Colonic mucosa (tissue), 4 donors: ENCODE measurements around the gene DPEP2NB. TPM values are rescaled to one million over a fixed set of nuclear protein-coding genes. Genes with fewer than 3 reads are reported as not detected.
"Not testable (repeated sequence)": the region's sequence is repeated elsewhere in the genome, so short reads cannot be mapped to it uniquely, and the experiment has no call there.

ENCODE experiments used
- DNase-seq: peaks from one replicate; pipeline ENCODE4 v3.0.0-alpha.2; 2020
- H3K27ac ChIP-seq: fragments of 200-600 bp; one replicate; pipeline ENCODE4 v1.8.0; 2021
- H3K27me3 ChIP-seq: fragments of 200-600 bp; one replicate; pipeline ENCODE4 v1.8.0; 2021
- H3K36me3 ChIP-seq: fragments of 200-600 bp; one replicate; pipeline ENCODE4 v1.8.0; 2021
- H3K4me1 ChIP-seq: fragments of 200-600 bp; one replicate; pipeline ENCODE4 v1.8.0; 2021; ENCODE audit warnings: mild to moderate bottlenecking
- H3K4me3 ChIP-seq: fragments of 200-600 bp; one replicate; pipeline ENCODE4 v1.8.0; 2021
- H3K9ac ChIP-seq, 2 donors: one replicate each; pipeline ENCODE4 v1.7.0; 2013; ENCODE audit warnings: control low read depth in 2 of 2, low read depth in 2 of 2, low read length in 2 of 2
- H3K9me3 ChIP-seq: fragments of 200-600 bp; one replicate; pipeline ENCODE4 v1.8.0; 2021
- intact Hi-C: fragments of 100-400 bp; cut with DNase I; formaldehyde crosslinking; loops from one replicate; pipeline ENCODE4 v1.14.1; 2022
- total RNA-seq, 2 donors: library from RNA; stranded (reverse); fragmentation: NEBNext Ultra II Directional in 1 of 2; extraction: Animal tissue kit (Norgen Biotek cat#: 25700) in 1 of 2; gene quantifications; one replicate each; pipeline ENCODE4 v1.2.1, GENCODE V29; 2021
- TF ChIP-seq, protein P1 (sequence below): fragments of 200-600 bp; IDR thresholded peaks from one replicate; pipeline ENCODE4 v1.8.0; 2022; ENCODE audit warnings: antibody characterized with exemption, mild to moderate bottlenecking
- donor health status: healthy.
- donor health status: DM: no; HTN: no; CAD: no.
- donor health status: DM: no; HTN: no; CAD: no.

DPEP2NB gene
- total RNA-seq, 2 donors from 2014 or later: not detected

- DNase-seq: no peak
- no peaks in the 10 kb centered on the region for H3K27me3 ChIP-seq
- peaks cover 7% of the 10 kb centered on the region for H3K4me1 ChIP-seq
- no peaks in the 10 kb centered on the region for H3K9me3 ChIP-seq
- intact Hi-C loops: no loop called here
- no peak within 1 kb of the TSS for H3K27ac ChIP-seq
- no peaks in the 10 kb centered on the region for H3K36me3 ChIP-seq
- TF ChIP-seq, protein P1, sequence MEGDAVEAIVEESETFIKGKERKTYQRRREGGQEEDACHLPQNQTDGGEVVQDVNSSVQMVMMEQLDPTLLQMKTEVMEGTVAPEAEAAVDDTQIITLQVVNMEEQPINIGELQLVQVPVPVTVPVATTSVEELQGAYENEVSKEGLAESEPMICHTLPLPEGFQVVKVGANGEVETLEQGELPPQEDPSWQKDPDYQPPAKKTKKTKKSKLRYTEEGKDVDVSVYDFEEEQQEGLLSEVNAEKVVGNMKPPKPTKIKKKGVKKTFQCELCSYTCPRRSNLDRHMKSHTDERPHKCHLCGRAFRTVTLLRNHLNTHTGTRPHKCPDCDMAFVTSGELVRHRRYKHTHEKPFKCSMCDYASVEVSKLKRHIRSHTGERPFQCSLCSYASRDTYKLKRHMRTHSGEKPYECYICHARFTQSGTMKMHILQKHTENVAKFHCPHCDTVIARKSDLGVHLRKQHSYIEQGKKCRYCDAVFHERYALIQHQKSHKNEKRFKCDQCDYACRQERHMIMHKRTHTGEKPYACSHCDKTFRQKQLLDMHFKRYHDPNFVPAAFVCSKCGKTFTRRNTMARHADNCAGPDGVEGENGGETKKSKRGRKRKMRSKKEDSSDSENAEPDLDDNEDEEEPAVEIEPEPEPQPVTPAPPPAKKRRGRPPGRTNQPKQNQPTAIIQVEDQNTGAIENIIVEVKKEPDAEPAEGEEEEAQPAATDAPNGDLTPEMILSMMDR: no peak
- no peak within 1 kb of the TSS for H3K9ac ChIP-seq
- H3K4me3 ChIP-seq: no peak within 1 kb of the TSS
These were observed 35.6 kb downstream of the DPEP2NB start, which contains the start of gene DPEP3 for GRCh38 chr16:67979955-67980678. TSS of gene DPEP3 (minus strand) at chr16:67980499. CDS start at chr16:67980380, 119 bp downstream.

DNA sequence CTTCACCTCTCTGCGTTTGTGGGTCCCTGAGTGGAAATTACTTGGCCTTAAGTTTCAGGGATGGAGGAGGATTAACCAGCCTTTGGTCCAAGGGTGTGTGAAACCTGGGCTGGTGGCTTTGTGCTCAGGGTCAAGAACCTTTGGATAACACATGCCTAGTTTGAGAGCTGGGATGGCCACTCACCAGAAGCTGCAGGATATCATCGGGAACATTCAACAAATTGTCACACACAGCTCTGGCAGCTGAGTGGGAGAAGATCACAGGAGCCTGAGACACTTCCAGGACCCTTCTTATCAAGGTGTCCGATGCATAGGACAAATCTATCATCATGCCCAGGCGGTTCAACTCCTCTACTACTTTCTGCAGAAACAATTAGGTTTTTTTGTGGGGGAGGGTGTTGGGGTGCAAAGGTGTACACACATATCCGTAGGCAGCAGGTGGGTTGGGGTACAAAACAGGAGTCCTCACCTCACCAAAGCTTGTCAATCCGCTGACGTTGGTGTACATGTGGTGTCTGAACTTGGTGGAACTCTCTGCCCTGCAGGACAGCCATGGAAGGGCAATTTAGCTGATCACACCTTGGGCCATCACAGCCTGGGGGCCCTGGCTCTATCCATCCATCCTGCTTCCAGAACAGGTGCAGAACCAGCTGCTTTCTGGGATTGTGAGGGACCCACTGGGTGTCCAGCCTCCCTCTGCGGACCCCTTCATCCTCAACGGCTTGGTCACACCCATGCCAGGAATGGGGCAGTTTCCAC lies 38.1 kb downstream of the DPEP2NB start:
- H3K4me1 ChIP-seq: no peaks in the 10 kb centered on the region
- no peaks in the 10 kb centered on the region for H3K9me3 ChIP-seq
- H3K36me3 ChIP-seq: no peaks in the 10 kb centered on the region
- DNase-seq: no peak
- H3K4me3 ChIP-seq: no peak overlapping the region
- intact Hi-C loops: no loop called here
- no peak overlapping the region for H3K9ac ChIP-seq
- no peaks in the 10 kb centered on the region for H3K27me3 ChIP-seq
- no peak overlapping the region for H3K27ac ChIP-seq
- TF ChIP-seq, protein P1: no peak

GRCh38 chr16:67977005-67977404 lies 38.7 kb downstream of the DPEP2NB start:
- H3K9me3 ChIP-seq: no peaks in the 10 kb centered on the region
- H3K27ac ChIP-seq: no peak overlapping the region
- DNase-seq: no peak
- no peaks in the 10 kb centered on the region for H3K36me3 ChIP-seq
- no peaks in the 10 kb centered on the region for H3K4me1 ChIP-seq
- H3K9ac ChIP-seq: no peak overlapping the region
- TF ChIP-seq, protein P1: no peak
- intact Hi-C loops: no loop called here
- no peak overlapping the region for H3K4me3 ChIP-seq
- no peaks in the 10 kb centered on the region for H3K27me3 ChIP-seq

DNA sequence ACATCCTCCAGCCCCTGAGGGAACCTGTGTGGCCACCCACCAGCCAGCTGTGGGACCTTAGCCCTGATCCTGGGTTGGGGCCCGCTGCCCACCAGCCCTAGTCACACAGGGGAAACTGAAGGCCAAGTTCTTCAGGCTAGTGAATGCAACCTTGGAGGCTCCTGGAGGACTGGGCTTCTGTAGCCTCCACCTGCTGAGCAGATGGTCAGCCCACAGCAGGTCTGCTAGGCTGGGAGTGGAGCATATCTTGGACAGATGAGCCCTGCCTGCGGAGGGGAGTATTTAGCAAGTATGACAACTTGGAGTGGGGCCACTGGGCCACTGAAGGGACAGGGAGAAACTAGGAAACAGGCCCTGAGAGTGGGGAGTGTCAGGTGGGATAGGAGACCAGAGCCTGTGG lies 39.5 kb downstream of the DPEP2NB start:
- Histone ChIP-seq H3K27me3 (no peaks in the 10 kb centered on the region), H3K4me1 (no peaks in the 10 kb centered on the region), H3K9me3 (no peaks in the 10 kb centered on the region), H3K36me3 (no peaks in the 10 kb centered on the region), H3K27ac (no peak overlapping the region), H3K9ac (no peak overlapping the region), H3K4me3 (no peak overlapping the region)
- no peak for DNase-seq
- intact Hi-C loops: no loop called here
- TF ChIP-seq, protein P1: no peak

DNA sequence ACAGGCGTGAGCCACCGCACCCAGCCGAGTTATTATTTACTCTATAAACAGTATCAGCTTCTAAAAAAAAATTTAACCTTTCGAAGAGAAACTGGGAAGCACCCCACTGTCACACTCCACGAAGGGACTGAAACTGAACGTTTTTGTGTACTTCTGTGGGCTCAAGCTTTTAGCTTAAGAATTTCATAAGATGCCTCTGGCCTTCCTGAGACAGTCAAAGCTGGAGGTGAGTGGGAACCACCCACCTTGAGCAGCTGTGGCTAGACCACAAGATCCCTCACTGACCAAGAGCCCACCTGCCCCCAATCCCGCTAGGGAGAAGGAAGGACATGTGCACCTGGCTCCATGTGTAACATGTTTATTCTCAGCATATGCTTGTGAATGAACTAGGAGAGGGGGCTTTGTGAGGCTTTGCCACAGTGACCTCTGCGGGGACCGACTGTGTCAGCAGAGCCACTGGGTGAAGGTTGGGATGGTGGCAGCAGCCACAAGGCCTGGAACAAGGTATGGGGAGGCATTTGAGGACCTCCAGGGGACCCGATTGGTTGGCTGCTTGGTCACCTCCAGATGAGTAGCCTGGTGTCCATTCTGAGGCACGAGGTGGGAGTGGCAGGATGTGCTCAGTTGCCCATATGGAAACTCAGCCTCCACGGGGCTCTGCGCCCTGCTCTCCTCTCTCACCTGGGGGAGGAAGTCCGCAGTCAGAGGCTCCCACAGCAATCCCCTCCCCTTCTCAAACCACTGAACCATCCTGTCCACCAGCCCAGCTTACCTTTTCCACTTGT lies 40.2 kb downstream of the DPEP2NB start:
- no peaks in the 10 kb centered on the region for H3K36me3 ChIP-seq
- TF ChIP-seq, protein P1: no peak
- no peak for DNase-seq
- no peaks in the 10 kb centered on the region for H3K4me1 ChIP-seq
- H3K27ac ChIP-seq: no peak overlapping the region
- no peaks in the 10 kb centered on the region for H3K9me3 ChIP-seq
- no peak overlapping the region for H3K4me3 ChIP-seq
- intact Hi-C loops: no loop called here
- H3K9ac ChIP-seq: peak overlapping the region in 1 of 2 donors; percentile 4
- H3K27me3 ChIP-seq: no peaks in the 10 kb centered on the region

GRCh38 chr16:67972285-67972684 lies 43.4 kb downstream of the DPEP2NB start:
- H3K9ac ChIP-seq, H3K27me3 ChIP-seq, H3K9me3 ChIP-seq, DNase-seq, H3K4me1 ChIP-seq, intact Hi-C loops, H3K4me3 ChIP-seq, H3K36me3 ChIP-seq, H3K27ac ChIP-seq: not testable (repeated sequence)
